Fibroblast of the aortic adventitia (primary cell): ENCODE measurements around the gene DMRTB1. TPM values are rescaled to one million over a fixed set of nuclear protein-coding genes. Genes with fewer than 3 reads are reported as not detected.
"Not testable (repeated sequence)": the region's sequence is repeated elsewhere in the genome, so short reads cannot be mapped to it uniquely, and the experiment has no call there.

Source experiments
- DNase-seq: peaks from one replicate; pipeline ENCODE4 v3.0.0-alpha.2; 2010; ENCODE audit warnings: low read depth
- H3K4me3 ChIP-seq: 2 replicates; pipeline ENCODE4 v1.5.1; 2011; ENCODE audit warnings: low read depth, mild to moderate bottlenecking, control low read depth, low read length, moderate library complexity
- CTCF ChIP-seq: IDR thresholded peaks from 2 replicates; pipeline ENCODE4 v1.5.1; 2011; ENCODE audit warnings: mild to moderate bottlenecking, low read length, control low read depth, inconsistent platforms; ENCODE audit not compliant: insufficient read depth
- total RNA-seq: library from RNA; depleted of rRNA; stranded (reverse); fragments of >200 nt; gene quantifications from 2 replicates; pipeline ENCODE4 v1.2.3, GENCODE V29; 2012; ENCODE audit warnings: low replicate concordance

The DMRTB1 gene
- total RNA-seq, 1 donor, result not detected

GRCh38 chr1:53420341-53420740 is 38.9 kb upstream of the DMRTB1 start:
- no peak overlapping the region for H3K4me3 ChIP-seq
- TF ChIP-seq CTCF, result no peak
- DNase-seq, result no peak

GRCh38 chr1:53421208-53421607 is 38.0 kb upstream of the DMRTB1 start:
- H3K4me3 ChIP-seq, result no peak overlapping the region
- no peak for TF ChIP-seq CTCF
- DNase-seq, result no peak

- no peak for DNase-seq
- no peak for TF ChIP-seq CTCF
- no peak overlapping the region for H3K4me3 ChIP-seq
Measured at GRCh38 chr1:53430261-53430660, 28.9 kb upstream of the DMRTB1 start.

GRCh38 chr1:53430779-53431178 is 28.4 kb upstream of the DMRTB1 start:
- H3K4me3 ChIP-seq, result no peak overlapping the region
- DNase-seq, result no peak
- no peak for TF ChIP-seq CTCF

- TF ChIP-seq CTCF, result no peak
- H3K4me3 ChIP-seq, result no peak overlapping the region
- DNase-seq, result no peak
Measured at GRCh38 chr1:53431244-53431643, 28.0 kb upstream of the DMRTB1 start.

- TF ChIP-seq CTCF, result no peak
- DNase-seq, result no peak
- H3K4me3 ChIP-seq, result no peak overlapping the region
Measured at GRCh38 chr1:53431805-53432565, 27.2 kb upstream of the DMRTB1 start.

- no peak for DNase-seq
- no peak overlapping the region for H3K4me3 ChIP-seq
- TF ChIP-seq CTCF, result no peak
Measured at GRCh38 chr1:53432611-53433010, 26.6 kb upstream of the DMRTB1 start.

- not testable (repeated sequence) for H3K4me3 ChIP-seq, DNase-seq
Measured at GRCh38 chr1:53434405-53435007, 24.7 kb upstream of the DMRTB1 start.
